Colon (tissue), 2 donors: ENCODE data around the gene YES1.
"Not testable (repeated sequence)": the region's sequence is repeated elsewhere in the genome, so short reads cannot be mapped to it uniquely, and the experiment has no call there.

ENCODE experiments used
- FAIRE-seq: peaks from 2 replicates; lab custom pipeline; 2012; peaks lifted over from hg19 to GRCh38; lab: Jason Lieb, UNC
- donor health status: control.
- donor health status: control.

YES1 gene

DNA sequence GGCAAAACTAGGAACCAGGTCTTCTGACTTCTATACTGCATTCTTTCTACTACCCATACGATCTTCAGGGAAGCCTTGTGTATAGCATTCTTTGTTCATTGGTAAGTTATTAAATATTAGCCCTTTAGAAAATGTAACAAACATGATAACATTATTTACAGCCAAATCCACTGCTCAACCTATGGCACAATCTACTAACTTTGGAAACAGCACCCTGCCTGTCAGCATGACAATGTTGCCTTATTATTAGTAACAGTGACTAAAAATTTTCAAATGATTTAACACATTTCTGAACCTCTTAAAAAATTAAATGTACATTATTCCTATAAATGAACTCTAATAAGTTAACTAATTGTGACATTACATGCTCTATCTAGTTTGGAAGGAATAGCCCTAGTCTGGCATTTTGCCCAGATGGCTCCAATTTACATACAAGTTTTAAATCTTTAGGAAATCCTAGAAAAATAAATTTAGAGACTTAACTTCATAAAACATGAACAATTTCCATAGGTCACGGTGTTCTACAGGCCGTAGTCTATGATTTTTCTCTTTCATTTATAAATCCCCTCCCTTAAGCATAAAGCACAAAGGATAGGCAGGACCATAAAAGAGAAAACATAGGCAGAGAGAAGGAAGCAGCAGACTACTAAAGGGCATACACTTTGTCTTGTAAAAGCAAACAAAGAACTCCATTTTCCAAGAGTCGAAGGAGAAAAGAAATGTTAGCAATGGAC lies 33.7 kb downstream of the YES1 start:
- no peak for FAIRE-seq

DNA sequence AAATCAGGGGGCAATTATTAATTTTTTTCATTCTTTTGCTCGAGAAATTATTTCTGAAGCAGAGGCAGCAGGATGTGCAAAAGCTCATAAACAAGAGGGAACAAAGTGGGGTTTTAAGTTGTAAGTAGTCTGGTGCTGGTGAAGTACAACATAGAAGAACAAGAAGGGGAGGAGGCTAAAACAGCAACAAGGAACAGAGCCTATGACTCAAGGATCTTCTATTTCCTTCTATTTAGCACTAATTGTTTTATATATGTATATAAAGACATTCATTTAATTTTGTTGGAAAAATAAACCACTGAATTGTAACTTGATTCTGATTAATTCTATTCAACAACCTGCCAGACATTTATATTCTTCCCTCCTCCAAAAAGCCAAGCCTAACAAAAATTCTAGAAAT lies 35.0 kb downstream of the YES1 start:
- FAIRE-seq: no peak

GRCh38 chr18:776044-776443 lies 36.0 kb downstream of the YES1 start:
- not testable (repeated sequence) for FAIRE-seq

- no peak for FAIRE-seq
These were observed 37.2 kb downstream of the YES1 start for GRCh38 chr18:774811-775210.

DNA sequence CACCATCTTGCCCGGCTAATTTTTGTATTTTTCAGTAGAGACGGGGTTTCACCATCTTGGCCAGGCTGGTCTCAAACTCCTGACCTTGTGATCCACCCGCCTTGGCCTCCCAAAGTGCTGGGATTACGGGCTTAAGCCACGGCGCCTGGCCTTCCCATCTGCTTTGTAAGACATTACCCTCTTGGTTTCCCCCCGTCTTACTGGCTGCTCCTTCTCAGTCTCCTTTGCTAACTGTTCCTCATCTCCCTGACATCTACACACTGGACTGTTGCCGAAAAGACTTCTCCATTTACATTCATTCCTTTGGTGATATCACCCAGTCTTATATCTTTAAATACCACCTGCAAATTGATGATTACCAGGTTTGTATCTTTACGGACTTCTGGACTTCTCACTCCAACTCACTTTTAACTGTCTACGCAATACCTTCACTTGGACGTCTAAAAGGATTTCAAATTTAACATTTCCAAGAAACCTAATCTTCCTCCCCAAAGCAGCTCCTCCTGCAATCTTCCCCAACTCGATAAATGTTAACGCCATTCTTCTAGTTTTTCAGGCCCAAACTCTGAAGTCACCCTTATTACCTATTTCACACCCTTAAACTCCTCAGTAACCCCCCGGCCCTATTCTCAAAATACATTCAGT lies 37.9 kb downstream of the YES1 start:
- FAIRE-seq: no peak

- FAIRE-seq: no peak
These were observed 41.5 kb downstream of the YES1 start for GRCh38 chr18:770583-770961.

DNA sequence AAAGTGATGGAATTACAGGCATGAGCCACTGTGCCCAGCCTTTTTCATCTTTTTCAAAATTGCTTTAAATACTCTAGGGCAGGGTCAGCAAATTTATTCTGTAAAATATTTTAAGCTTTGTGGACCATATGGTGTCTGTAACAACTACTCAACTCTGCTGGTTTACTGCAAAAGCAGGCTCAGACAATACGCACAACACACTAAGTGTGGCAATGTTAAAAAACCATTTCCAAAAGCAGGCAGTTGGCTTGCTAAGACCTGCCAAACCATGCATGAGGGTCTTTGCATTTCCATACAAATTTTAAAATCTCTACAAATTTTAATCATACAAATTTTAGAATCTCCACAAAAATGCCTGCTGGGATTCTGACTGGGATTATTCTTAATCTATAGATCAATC lies 44.1 kb downstream of the YES1 start:
- FAIRE-seq: no peak

- no peak for FAIRE-seq
These were observed 44.8 kb downstream of the YES1 start for GRCh38 chr18:767084-767882.

DNA sequence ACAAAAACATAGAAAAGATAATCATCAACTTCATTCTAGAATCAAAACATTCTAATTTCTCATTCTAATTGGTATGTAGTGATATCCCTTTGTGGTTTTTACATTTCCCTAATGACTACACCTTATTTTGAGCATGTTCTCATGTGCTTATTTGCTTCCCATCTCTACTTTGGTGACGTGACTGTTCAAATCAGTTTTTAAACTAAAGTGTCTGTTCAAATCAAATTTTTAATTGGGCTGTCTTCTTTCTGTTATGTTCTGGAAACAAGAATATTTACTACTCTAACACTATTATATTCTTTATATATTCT lies 45.5 kb downstream of the YES1 start:
- no peak for FAIRE-seq

DNA sequence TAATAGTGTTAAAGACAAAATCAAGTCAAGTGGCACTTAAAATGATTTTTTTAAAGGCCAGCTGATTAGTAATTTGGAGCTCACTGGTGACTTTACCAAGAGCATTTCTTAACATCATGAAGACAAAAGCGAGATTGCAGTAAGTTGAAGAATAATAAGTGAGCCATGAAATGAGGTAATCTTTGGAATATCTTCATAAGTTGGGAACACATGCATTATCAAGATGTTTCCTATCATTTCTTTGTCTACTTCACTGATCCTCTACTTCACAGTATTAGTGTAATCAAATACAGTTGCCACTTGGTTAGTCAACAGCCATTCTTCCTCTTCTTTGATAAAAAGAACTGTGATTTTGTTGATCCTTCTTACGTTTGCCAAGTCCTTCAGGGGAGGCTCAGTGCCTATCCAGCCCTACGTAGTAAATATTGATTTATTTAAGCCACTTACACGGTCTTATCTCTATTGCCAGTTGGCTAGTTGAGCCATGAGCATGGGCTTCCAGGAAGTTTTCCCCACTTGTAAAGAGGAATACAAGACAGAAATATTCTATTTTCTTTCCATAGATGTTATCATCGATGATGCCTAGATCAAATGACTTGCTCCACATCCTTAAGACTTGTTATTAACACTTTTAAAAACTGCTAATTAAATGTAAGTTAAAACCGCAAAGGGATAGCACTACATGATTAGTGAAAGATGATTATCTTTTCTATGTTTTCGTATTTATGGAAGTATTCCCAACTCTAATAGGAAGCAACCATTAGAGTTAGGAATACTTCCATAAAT lies 46.1 kb downstream of the YES1 start:
- no peak for FAIRE-seq

DNA sequence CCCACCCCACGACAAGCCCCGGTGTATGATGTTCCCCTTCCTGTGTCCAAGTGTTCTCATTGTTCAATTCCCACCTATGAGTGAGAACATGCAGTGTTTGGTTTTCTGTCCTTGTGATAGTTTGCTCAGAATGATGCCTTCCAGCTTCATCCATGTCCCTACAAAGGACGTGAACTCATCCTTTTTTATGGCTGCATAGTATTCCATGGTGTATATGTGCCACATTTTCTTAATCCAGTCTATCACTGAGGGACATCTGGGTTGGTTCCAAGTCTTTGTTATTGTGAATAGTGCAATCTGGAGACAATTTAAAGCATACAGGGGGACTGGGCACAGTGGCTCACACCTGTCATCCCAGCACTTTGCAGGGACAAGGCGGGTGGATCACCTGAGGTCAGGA lies 52.2 kb downstream of the YES1 start:
- not testable (repeated sequence) for FAIRE-seq

DNA sequence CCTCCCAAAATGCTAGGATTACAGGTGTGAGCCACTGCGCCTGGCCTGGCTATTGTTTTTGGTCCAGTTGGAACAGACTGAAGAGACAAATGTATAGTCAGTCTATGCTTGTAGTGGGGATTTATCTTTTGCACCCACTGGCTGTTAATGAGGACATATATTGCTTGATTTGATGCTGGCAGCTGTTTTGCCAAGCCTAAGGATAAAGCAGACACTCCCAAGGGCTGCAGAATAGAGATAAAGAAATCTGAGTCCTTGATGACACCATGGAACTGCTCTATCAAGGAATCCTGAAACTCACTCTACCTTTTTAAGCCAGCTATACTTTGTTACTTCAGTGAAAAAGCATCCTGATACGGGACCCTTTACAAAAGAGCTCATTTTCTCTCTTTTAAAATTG lies 56.5 kb downstream of the YES1 start:
- FAIRE-seq: no peak

GRCh38 chr18:754656-755055 lies 57.4 kb downstream of the YES1 start:
- no peak for FAIRE-seq

DNA sequence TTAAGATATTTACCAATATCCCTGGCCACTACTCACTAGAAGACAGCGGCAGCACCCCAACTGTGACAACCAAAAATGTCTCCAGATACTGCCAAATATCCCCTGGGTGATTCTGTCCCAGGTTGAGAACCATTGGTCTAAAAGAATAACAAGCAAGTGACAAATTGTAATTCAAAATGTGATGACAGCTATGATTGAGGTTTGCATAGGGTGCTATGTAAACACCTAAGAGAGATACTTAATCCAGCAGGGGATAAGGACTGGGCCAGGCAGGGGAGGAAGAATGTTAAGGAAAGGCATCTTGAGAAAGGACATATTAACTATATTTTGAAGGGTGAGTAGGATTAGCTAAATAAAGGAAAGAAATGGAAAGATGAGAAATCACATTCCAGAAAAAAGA lies 61.6 kb downstream of the YES1 start:
- no peak for FAIRE-seq

- FAIRE-seq: no peak
These were observed 67.0 kb downstream of the YES1 start for GRCh38 chr18:744832-745597.

- FAIRE-seq: no peak
These were observed 70.0 kb downstream of the YES1 start for GRCh38 chr18:741931-742512.

- no peak for FAIRE-seq
These were observed 79.7 kb downstream of the YES1 start for GRCh38 chr18:732371-732770.

- FAIRE-seq: no peak
These were observed 80.9 kb downstream of the YES1 start for GRCh38 chr18:731185-731584.

DNA sequence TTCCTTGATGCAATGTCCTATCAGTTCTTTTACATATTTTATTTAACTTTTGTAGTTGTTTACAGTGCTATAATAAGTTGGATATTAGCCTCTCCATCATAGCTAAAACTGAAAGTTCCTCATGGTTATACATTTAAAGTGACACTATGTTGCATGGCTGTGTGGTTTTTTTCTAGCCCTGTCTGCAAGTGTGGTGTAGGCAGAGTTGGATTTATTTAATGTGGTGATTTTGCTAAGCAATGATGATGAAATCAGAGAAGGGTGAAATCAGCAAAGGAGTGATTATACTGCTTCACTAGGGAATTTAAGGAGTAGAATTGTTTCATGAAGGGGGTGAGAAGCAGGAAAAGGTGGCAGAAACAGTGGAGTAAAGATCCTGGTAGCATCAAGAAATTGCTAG lies 81.3 kb downstream of the YES1 start:
- FAIRE-seq: no peak

DNA sequence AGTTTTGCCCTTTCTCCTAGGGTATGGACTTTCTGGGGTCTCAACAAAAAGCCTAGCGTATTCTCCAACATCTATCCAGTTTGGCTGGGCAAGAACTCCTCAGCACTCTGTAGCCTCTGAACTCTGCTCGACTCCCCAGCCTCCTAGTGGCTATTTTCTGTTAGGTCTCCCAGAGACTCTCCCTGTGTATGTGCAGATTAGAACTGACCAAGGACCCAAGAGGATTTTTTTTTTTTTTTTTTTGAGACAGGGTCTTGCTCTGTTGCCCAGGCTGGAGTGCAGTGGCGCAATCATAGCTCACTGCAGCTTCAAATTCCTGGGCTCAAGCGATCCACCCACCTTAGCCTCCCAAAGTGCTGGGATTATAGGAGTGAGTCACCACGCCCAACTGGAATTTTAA lies 81.9 kb downstream of the YES1 start:
- FAIRE-seq: not testable (repeated sequence)

- FAIRE-seq: no peak
These were observed 86.4 kb downstream of the YES1 start for GRCh38 chr18:725646-726045.
